Breast epithelium (tissue), 3 donors: ENCODE data around the gene CLIP4.

Source experiments
- POLR2A ChIP-seq: fragments of 450-650 bp; IDR thresholded peaks from one replicate; pipeline ENCODE4 v1.6.1; 2016; ENCODE audit warnings: antibody characterized with exemption, mild to moderate bottlenecking, moderate library complexity
- POLR2AphosphoS5 ChIP-seq, 3 donors: sonication (generic); formaldehyde crosslinking; IDR thresholded peaks; one replicate each; pipeline ENCODE4 v1.6.1; 2017; ENCODE audit warnings: antibody characterized with exemption in 3 of 3
- TF ChIP-seq, protein P1 (sequence below), 3 donors: fragments of 450-650 bp; IDR thresholded peaks; one replicate each; pipeline ENCODE4 v1.5.1; 2016 to 2017; ENCODE audit warnings: antibody characterized with exemption in 3 of 3, mild to moderate bottlenecking in 3 of 3, moderate library complexity in 3 of 3

DNA sequence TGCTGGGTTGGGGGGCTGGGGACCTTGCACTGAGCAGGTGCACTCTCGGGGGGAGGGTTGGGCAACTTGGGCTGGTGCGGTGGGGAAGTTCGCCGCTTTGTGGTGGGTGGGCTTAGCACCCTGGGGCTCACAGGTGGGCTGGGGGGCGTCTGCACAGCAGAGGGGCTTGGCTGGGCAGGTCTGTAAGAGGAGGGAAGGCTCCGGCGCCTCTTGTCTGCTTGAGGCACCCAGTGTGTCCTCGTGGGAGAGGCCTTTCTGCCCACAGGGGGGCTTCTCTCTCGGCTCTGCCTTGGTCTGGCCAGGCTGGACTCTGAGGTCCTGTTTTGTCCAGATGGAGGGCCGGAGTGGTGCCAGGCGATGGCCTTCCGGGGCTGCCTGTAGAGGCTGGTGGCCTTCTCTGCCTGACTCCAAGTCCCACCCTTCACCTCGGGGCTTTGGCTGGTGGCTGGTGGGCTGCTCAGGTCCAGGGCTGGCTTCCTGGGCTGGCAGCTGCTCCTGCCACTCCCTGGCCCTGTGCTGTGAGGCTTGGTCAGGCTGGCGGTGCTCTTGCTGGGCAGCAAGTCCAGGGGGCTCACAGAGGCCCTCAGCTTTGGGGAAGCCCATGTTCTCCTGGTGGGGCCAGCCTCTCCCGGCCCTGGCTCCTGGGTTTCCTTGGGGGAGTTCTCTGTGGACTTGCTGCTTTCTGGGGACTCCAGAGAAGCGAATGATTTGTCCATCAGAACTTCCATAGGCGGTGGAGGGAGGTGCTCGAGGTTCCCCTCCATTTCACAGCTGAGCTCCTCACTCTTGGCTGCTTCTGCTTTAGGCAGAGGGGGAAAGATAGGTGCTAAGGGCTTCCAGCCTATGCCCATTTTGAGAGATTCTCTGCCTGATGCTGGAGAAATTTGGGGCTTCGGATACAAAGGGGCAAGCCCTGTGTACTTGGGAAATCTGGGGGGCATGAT is 43.9 kb upstream of the CLIP4 start:
- TF ChIP-seq POLR2AphosphoS5 (IDR thresholded peaks at IDR 0.05) (no peak), POLR2A (no peak)
- TF ChIP-seq, protein P1, sequence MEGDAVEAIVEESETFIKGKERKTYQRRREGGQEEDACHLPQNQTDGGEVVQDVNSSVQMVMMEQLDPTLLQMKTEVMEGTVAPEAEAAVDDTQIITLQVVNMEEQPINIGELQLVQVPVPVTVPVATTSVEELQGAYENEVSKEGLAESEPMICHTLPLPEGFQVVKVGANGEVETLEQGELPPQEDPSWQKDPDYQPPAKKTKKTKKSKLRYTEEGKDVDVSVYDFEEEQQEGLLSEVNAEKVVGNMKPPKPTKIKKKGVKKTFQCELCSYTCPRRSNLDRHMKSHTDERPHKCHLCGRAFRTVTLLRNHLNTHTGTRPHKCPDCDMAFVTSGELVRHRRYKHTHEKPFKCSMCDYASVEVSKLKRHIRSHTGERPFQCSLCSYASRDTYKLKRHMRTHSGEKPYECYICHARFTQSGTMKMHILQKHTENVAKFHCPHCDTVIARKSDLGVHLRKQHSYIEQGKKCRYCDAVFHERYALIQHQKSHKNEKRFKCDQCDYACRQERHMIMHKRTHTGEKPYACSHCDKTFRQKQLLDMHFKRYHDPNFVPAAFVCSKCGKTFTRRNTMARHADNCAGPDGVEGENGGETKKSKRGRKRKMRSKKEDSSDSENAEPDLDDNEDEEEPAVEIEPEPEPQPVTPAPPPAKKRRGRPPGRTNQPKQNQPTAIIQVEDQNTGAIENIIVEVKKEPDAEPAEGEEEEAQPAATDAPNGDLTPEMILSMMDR (IDR thresholded peaks at IDR 0.05), result no peak
